ENCODE data around the gene MYO5B. TPM values are rescaled to one million over a fixed set of nuclear protein-coding genes. Genes with fewer than 3 reads are reported as not detected.

MYO5B gene
- total and polyA plus RNA-seq, 8 donors, result 9.0 to 25.5 (median 12.1) TPM

DNA sequence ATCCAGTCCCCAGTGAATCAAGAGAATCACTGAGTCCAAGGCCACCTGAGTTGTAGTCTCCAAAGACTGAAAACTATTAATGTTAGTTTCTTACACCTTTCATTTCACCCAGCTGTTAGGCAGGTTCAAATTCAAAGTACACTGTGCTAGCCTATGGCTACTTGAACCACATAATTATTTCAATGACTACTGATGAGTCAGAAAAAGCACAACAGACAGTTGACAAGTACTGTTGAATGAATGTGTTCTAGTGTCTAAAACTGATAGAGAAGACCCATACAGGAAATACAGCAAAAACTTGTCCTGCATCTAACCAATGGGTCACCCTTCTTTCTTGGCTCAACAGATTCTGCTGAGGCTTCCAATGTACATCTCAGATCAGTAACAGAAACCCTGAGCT lies 160.9 kb downstream of the MYO5B start:
- ATAC-seq, result no peak
- H3K27ac ChIP-seq, result no peak overlapping the region
- no peak overlapping the region for H3K4me3 ChIP-seq
- intact Hi-C loops (cut with DNase I), result no loop called here
- no peaks in the 10 kb centered on the region for H3K4me1 ChIP-seq
- H3K36me3 ChIP-seq, result no peaks in the 10 kb centered on the region
- H3K9me3 ChIP-seq, result no peaks in the 10 kb centered on the region
- no peaks in the 10 kb centered on the region for H3K27me3 ChIP-seq
- TF ChIP-seq, protein P1, sequence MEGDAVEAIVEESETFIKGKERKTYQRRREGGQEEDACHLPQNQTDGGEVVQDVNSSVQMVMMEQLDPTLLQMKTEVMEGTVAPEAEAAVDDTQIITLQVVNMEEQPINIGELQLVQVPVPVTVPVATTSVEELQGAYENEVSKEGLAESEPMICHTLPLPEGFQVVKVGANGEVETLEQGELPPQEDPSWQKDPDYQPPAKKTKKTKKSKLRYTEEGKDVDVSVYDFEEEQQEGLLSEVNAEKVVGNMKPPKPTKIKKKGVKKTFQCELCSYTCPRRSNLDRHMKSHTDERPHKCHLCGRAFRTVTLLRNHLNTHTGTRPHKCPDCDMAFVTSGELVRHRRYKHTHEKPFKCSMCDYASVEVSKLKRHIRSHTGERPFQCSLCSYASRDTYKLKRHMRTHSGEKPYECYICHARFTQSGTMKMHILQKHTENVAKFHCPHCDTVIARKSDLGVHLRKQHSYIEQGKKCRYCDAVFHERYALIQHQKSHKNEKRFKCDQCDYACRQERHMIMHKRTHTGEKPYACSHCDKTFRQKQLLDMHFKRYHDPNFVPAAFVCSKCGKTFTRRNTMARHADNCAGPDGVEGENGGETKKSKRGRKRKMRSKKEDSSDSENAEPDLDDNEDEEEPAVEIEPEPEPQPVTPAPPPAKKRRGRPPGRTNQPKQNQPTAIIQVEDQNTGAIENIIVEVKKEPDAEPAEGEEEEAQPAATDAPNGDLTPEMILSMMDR (IDR thresholded peaks at IDR 0.05), result no peak
- no peak for DNase-seq

DNA sequence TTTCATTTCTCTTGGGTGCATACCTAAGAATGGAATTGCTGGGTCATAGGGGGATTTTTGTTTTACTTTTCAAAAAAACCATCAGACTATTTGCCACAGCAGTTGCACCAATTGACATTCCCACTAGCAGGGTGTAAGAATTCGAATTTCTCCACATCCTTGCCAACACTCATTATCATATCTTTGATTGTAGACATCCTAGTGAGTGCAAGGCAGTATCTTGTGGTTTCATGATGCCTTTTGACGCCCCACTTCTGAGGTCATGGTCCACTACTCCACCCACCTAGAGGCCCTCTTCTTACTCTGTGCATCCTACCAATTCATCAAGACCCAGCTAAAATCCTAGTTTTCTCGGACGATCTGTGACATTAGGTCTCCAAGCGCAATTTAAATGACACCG lies 161.9 kb downstream of the MYO5B start:
- Histone ChIP-seq H3K27me3 (no peaks in the 10 kb centered on the region), H3K9me3 (no peaks in the 10 kb centered on the region), H3K4me3 (no peak overlapping the region), H3K4me1 (no peaks in the 10 kb centered on the region), H3K36me3 (no peaks in the 10 kb centered on the region), H3K27ac (no peak overlapping the region)
- intact Hi-C loops (cut with DNase I), result no loop called here
- DNase-seq (no peak), ATAC-seq (no peak)
- TF ChIP-seq, protein P1 (IDR thresholded peaks at IDR 0.05), result no peak

DNA sequence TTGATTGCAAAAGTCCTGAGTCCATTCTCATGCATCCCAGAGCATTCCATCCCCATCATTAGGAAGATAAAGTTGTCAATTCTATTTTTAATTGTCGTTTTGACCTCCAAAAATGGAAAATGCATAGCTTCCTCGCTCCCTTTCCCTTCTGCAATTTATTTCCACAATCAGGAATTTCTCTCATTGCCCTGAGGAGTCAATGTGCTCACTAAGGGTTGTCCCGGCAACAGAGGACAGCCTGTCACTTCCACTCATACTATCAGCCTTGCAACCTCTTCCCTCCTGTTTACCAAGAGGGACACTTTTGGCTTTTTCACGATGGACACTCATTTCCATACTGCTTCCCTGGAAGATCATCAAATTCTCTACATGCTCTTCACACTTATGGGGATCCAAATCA lies 164.8 kb downstream of the MYO5B start:
- no peak for DNase-seq
- TF ChIP-seq, protein P1 (IDR thresholded peaks at IDR 0.05), result no peak
- Histone ChIP-seq H3K36me3 (no peaks in the 10 kb centered on the region), H3K4me1 (no peaks in the 10 kb centered on the region), H3K27me3 (no peaks in the 10 kb centered on the region), H3K9me3 (peaks cover 0 to 3% of the 10 kb centered on the region in 2 donors), H3K4me3 (no peak overlapping the region), H3K27ac (no peak overlapping the region)
- intact Hi-C loops (cut with DNase I), result no loop called here
- no peak for ATAC-seq

DNA sequence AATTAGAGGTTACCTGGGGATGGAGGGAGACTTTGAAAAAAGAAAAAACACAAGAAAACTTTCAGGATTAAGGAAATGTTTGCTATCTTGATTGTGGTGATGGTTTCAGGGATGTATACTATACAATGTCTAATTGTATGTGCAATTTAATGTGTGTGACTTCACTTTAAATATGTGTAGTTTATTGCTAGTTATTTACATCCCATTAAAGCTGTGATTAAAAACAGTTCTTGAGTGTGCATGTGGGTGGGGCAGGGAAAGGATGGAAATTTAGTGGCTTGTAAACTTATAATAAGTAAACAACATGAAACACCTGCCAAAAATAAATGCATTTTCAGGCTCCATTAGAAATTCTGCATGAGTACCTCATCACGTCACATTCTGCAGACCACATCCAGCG lies 167.0 kb downstream of the MYO5B start:
- Histone ChIP-seq H3K27ac (no peak overlapping the region), H3K9me3 (peaks cover 0 to 3% of the 10 kb centered on the region in 2 donors), H3K4me3 (no peak overlapping the region), H3K4me1 (no peaks in the 10 kb centered on the region), H3K36me3 (no peaks in the 10 kb centered on the region), H3K27me3 (peaks cover 0 to 4% of the 10 kb centered on the region in 2 donors)
- TF ChIP-seq, protein P1 (IDR thresholded peaks at IDR 0.05), result no peak
- ATAC-seq, result no peak
- intact Hi-C loops (cut with DNase I), result no loop called here
- no peak for DNase-seq

DNA sequence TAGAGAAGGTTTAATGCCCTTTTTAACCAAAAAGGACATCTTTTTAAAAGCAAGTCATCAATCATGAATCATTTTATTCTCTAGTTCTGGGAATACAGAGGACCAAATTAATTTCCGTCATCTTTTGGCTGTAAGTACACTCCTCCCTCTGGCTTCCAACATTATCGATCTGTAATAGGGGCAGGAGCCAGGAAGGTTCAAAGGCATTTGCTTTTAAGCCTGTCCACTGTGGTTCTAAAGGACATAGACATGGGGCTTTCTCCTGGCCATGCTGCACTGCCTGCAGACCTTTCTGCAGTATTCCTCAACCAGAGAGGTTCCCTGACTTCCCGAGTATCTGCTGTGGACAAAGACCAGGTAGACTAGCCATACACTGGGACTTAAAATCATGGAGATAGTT lies 170.5 kb downstream of the MYO5B start:
- H3K4me3 ChIP-seq, result no peak overlapping the region
- no peaks in the 10 kb centered on the region for H3K4me1 ChIP-seq
- intact Hi-C loops (cut with DNase I), result no loop called here
- DNase-seq (no peak), ATAC-seq (no peak)
- TF ChIP-seq, protein P1 (IDR thresholded peaks at IDR 0.05), result no peak
- H3K9me3 ChIP-seq, result peaks cover 0 to 3% of the 10 kb centered on the region in 2 donors
- H3K27ac ChIP-seq, result no peak overlapping the region
- H3K36me3 ChIP-seq, result no peaks in the 10 kb centered on the region
- peaks cover 0 to 4% of the 10 kb centered on the region in 2 donors for H3K27me3 ChIP-seq
